Measurements from ENCODE around the gene NAV2. TPM values are rescaled to one million over a fixed set of nuclear protein-coding genes. Genes with fewer than 3 reads are reported as not detected.

The NAV2 gene
- total RNA-seq, 1 experiment from 2014 or later = 46.3 TPM

DNA sequence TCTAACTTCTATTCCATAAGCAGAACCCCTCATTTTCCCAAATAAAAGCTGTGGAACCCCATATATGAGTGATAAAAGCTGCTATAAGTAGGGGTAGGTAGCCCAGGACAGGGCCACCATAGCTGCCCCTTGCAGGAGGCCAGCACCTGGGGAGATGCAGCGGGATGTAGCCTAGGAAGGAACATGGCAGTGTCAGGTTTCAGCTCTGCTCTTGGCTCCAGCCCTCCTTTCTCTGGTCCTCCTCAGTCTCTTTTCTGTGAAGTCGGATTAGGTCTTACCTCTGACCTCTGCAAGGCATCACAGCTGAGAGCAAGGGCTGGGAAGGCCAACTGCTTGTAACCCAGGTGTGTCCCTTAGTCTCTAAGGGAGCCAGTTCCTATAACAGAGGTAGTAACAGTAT is 135.6 kb downstream of the NAV2 start:
- Histone ChIP-seq H3K27ac (ENCODE audit: insufficient read length, low read depth, low read length) (no peak overlapping the region), H3K14ac (ENCODE audit: insufficient read depth, low read length) (no peak overlapping the region), H3K79me2 (ENCODE audit: insufficient read depth, low read length) (no peaks in the 10 kb centered on the region), H3K23me2 (ENCODE audit: insufficient read length, low read depth, low read length, poor library complexity, severe bottlenecking) (no peaks in the 10 kb centered on the region), H3K56ac (ENCODE audit: insufficient read length, low read depth, low read length) (no peak overlapping the region), H3K79me1 (ENCODE audit: insufficient read depth, low read depth, low read length, poor library complexity, severe bottlenecking) (no peaks in the 10 kb centered on the region), H3T11ph (ENCODE audit: low read length) (no peak overlapping the region), H2AK5ac (ENCODE audit: insufficient read length, low read length) (no peak overlapping the region), H4K5ac (ENCODE audit: insufficient read length, low read depth, low read length) (no peak overlapping the region), H3K18ac (ENCODE audit: insufficient read length, low read depth, low read length) (no peak overlapping the region), H3K23ac (ENCODE audit: insufficient read length, low read depth, low read length) (no peak overlapping the region), H3K4ac (ENCODE audit: low read depth, low read length) (no peak overlapping the region), H3K9ac (ENCODE audit: extremely low read depth, insufficient read length, low read length) (no peak overlapping the region), H2BK120ac (ENCODE audit: low read depth, low read length, poor library complexity, severe bottlenecking) (no peak overlapping the region), H2BK20ac (ENCODE audit: low read depth, low read length, poor library complexity, severe bottlenecking) (no peak overlapping the region), H2BK15ac (ENCODE audit: low read depth, low read length) (no peak overlapping the region), H3K4me1 (ENCODE audit: insufficient read depth, low read length) (peaks cover 4% of the 10 kb centered on the region; the same call in 1 of the 2 replicates), H3K9me3 (ENCODE audit: control insufficient read depth, low read depth, low read length) (no peaks in the 10 kb centered on the region), H2AFZ (ENCODE audit: low read length) (no peak overlapping the region), H3K4me2 (ENCODE audit: insufficient read depth, insufficient read length, low read length) (no peak overlapping the region), H2BK12ac (ENCODE audit: insufficient read length, low read depth, low read length) (no peak overlapping the region), H4K20me1 (ENCODE audit: control insufficient read depth, insufficient read depth, insufficient read length) (no peaks in the 10 kb centered on the region), H4K91ac (ENCODE audit: insufficient read length, low read depth, low read length) (no peak overlapping the region), H3K27me3 (ENCODE audit: insufficient read depth, low read length) (no peaks in the 10 kb centered on the region), H2BK5ac (ENCODE audit: insufficient read length, low read length) (no peak overlapping the region), H4K8ac (replicated peaks; ENCODE audit: insufficient read length, low read depth, low read length) (no peak overlapping the region)
- Mint-ChIP-seq H3K4me1 (peaks cover 34 to 36% of the 10 kb centered on the region in 2 experiments), H3K36me3 (ENCODE audit: insufficient read depth in 1 of 3, low read depth in 3 of 3) (peaks cover 13 to 39% (median 26%) of the 10 kb centered on the region in 3 experiments), H3K27me3 (ENCODE audit: low read depth) (no peaks in the 10 kb centered on the region), H3K4me3 (no peak overlapping the region), H3K9me3 (peaks cover 3% of the 10 kb centered on the region in 2 experiments; a peak in 4 of 5 replicates), H3K27ac (peak overlapping the region in 2 of 3 experiments; percentile 65 to 69; a peak in 2 of 7 replicates)
- no CpG with 5 or more reads among the region's 2 CpGs for WGBS (ENCODE audit: extremely low coverage, insufficient read length, low lambda C conversion rate)
- TF ChIP-seq, protein P1, sequence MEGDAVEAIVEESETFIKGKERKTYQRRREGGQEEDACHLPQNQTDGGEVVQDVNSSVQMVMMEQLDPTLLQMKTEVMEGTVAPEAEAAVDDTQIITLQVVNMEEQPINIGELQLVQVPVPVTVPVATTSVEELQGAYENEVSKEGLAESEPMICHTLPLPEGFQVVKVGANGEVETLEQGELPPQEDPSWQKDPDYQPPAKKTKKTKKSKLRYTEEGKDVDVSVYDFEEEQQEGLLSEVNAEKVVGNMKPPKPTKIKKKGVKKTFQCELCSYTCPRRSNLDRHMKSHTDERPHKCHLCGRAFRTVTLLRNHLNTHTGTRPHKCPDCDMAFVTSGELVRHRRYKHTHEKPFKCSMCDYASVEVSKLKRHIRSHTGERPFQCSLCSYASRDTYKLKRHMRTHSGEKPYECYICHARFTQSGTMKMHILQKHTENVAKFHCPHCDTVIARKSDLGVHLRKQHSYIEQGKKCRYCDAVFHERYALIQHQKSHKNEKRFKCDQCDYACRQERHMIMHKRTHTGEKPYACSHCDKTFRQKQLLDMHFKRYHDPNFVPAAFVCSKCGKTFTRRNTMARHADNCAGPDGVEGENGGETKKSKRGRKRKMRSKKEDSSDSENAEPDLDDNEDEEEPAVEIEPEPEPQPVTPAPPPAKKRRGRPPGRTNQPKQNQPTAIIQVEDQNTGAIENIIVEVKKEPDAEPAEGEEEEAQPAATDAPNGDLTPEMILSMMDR (conservative IDR thresholded peaks at IDR 0.05) = no peak
- DNase-seq = peak; percentile 39
